PC-3 (cell line): Measurements from ENCODE around the gene SLITRK3. TPM values are rescaled to one million over a fixed set of nuclear protein-coding genes. Genes with fewer than 3 reads are reported as not detected.

Experiments used
- ATAC-seq: fragments of 200-7000 bp; cut with Tn5 transposase; 2 replicates; pipeline ENCODE4 v1.9.1; 2020; ENCODE audit warnings: mild to moderate bottlenecking, moderate library complexity
- BruUV-seq: library from RNA; stranded (reverse); fragments of 400-500 nt; replicated peaks from 2 replicates; lab custom pipeline; 2021; lab: Mats Ljungman, UMichigan
- CTCF ChIA-PET: fragments of 300-600 bp; sonication (Branson Sonifier 250); formaldehyde crosslinking; loops from one replicate; lab custom pipeline; 2022; ENCODE audit warnings: antibody characterized with exemption; lab: Charles Lee
- POLR2A ChIA-PET: fragments of 300-600 bp; sonication (Branson Sonifier 250); formaldehyde crosslinking; loops from one replicate; lab custom pipeline; 2022; ENCODE audit warnings: antibody characterized with exemption; ENCODE audit not compliant: unreplicated experiment; lab: Charles Lee
- DNase-seq: peaks from one replicate; pipeline ENCODE4 v3.0.0-alpha.2; 2015
- H2AFZ ChIP-seq: fragments of 300-600 bp; sonication (generic); 2 replicates; pipeline ENCODE4 v1.6.0; 2016; ENCODE audit warnings: antibody characterized with exemption, low read length
- H3F3A ChIP-seq: fragments of 300-600 bp; sonication (generic); one replicate; pipeline ENCODE4 v1.6.0; 2017; ENCODE audit warnings: antibody characterized with exemption, low read length, control low read depth, mild to moderate bottlenecking; ENCODE audit not compliant: unreplicated experiment
- H3K27ac ChIP-seq: fragments of 300-600 bp; sonication (generic); 2 replicates; pipeline ENCODE4 v1.5.1; 2016; ENCODE audit warnings: mild to moderate bottlenecking, low read length
- H3K27me3 ChIP-seq: fragments of 300-600 bp; sonication (generic); 2 replicates; pipeline ENCODE4 v1.6.1; 2016; ENCODE audit warnings: low read length, mixed read lengths
- H3K36me3 ChIP-seq: fragments of 300-600 bp; sonication (generic); 2 replicates; pipeline ENCODE4 v1.6.1; 2016; ENCODE audit warnings: low read depth, mixed run types, low read length, mixed read lengths
- H3K4me1 ChIP-seq: fragments of 300-600 bp; sonication (generic); 2 replicates; pipeline ENCODE4 v1.5.1; 2016; ENCODE audit warnings: low read length; ENCODE audit not compliant: insufficient read depth
- H3K4me2 ChIP-seq: fragments of 300-600 bp; sonication (generic); 2 replicates; pipeline ENCODE4 v1.6.0; 2016; ENCODE audit warnings: low read length
- H3K4me3 ChIP-seq: fragments of 300-600 bp; sonication (generic); 2 replicates; pipeline ENCODE4 v1.5.1; 2016; ENCODE audit warnings: mild to moderate bottlenecking, low read length, mixed read lengths
- H3K79me2 ChIP-seq: fragments of 300-600 bp; sonication (generic); 2 replicates; pipeline ENCODE4 v1.6.1; 2017; ENCODE audit warnings: low read length, mixed read lengths
- H3K9ac ChIP-seq: fragments of 300-600 bp; sonication (generic); 2 replicates; pipeline ENCODE4 v1.6.0; 2016; ENCODE audit warnings: mild to moderate bottlenecking, low read length
- H3K9me2 ChIP-seq: fragments of 300-600 bp; sonication (generic); replicated peaks from 2 replicates; pipeline ENCODE4 v1.6.1; 2016; ENCODE audit warnings: mixed run types, low read length, mixed read lengths
- H3K9me3 ChIP-seq: fragments of 300-600 bp; sonication (generic); 2 replicates; pipeline ENCODE4 v1.6.1; 2016; ENCODE audit warnings: low read length, mixed read lengths
- H4K20me1 ChIP-seq: fragments of 300-600 bp; sonication (generic); 2 replicates; pipeline ENCODE4 v1.6.1; 2016; ENCODE audit warnings: low read length, mixed read lengths
- CTCF ChIP-seq: fragments of 300-600 bp; sonication (generic); conservative IDR thresholded peaks from 2 replicates; pipeline ENCODE4 v1.5.1; 2017; ENCODE audit warnings: antibody characterized with exemption, low read depth, mild to moderate bottlenecking, low read length
- EZH2 ChIP-seq: fragments of 300-600 bp; sonication (generic); IDR thresholded peaks from one replicate; pipeline ENCODE4 v1.6.1; 2017; ENCODE audit warnings: antibody characterized with exemption, mild to moderate bottlenecking, low read length; ENCODE audit not compliant: unreplicated experiment
- EZH2phosphoT487 ChIP-seq: fragments of 300-600 bp; sonication (generic); IDR thresholded peaks from 2 replicates; pipeline ENCODE4 v1.6.1; 2018; ENCODE audit warnings: mild to moderate bottlenecking, antibody characterized with exemption, low read length, borderline replicate concordance
- intact Hi-C: fragments of 100-400 bp; cut with micrococcal nuclease; formaldehyde crosslinking; loops from 2 replicates; pipeline ENCODE4 v1.9.0; 2023
- total RNA-seq: library from RNA; depleted of rRNA; stranded (reverse); fragments of >200 nt; gene quantifications from 2 replicates; pipeline ENCODE4 v1.2.3, GENCODE V29; 2014

Gene SLITRK3
- total RNA-seq, 1 experiment from 2014 or later, result not detected

- CTCF ChIA-PET, result no interaction called here
- DNase-seq (no peak), ATAC-seq (no peak)
- intact Hi-C loops, result no loop called here
- Histone ChIP-seq H3K27me3 (peaks cover 46% of the 10 kb centered on the region), H4K20me1 (no peaks in the 10 kb centered on the region), H3K27ac (no peak overlapping the region), H3K4me1 (no peaks in the 10 kb centered on the region), H3K9ac (no peak overlapping the region), H3K9me2 (no peaks in the 10 kb centered on the region), H3K79me2 (no peaks in the 10 kb centered on the region), H2AFZ (no peak overlapping the region), H3K4me2 (no peak overlapping the region), H3F3A (no peaks in the 10 kb centered on the region), H3K9me3 (no peaks in the 10 kb centered on the region), H3K4me3 (no peak overlapping the region), H3K36me3 (no peaks in the 10 kb centered on the region)
- BruUV-seq, result no TSS peak
- no peak for TF ChIP-seq EZH2
- TF ChIP-seq CTCF, result no peak
- no peak for TF ChIP-seq EZH2phosphoT487
- POLR2A ChIA-PET, result interaction anchor here (0.7 kb wide), 1 partner anchor 12 kb away, joined by 3 read pairs; no protein-coding TSS in a partner anchor
Measured at GRCh38 chr3:165194511-165195240, 1.5 kb downstream of the SLITRK3 start.

- POLR2A ChIA-PET, result no interaction called here
- TF ChIP-seq EZH2phosphoT487 (no peak), EZH2 (no peak), CTCF (no peak)
- Histone ChIP-seq H3K4me1 (no peaks in the 10 kb centered on the region), H2AFZ (no peak overlapping the region), H3K4me2 (no peak overlapping the region), H3K36me3 (no peaks in the 10 kb centered on the region), H3F3A (no peaks in the 10 kb centered on the region), H3K79me2 (no peaks in the 10 kb centered on the region), H3K9me3 (no peaks in the 10 kb centered on the region), H4K20me1 (no peaks in the 10 kb centered on the region), H3K27ac (no peak overlapping the region), H3K9me2 (no peaks in the 10 kb centered on the region), H3K4me3 (no peak overlapping the region), H3K27me3 (peaks cover 46% of the 10 kb centered on the region), H3K9ac (no peak overlapping the region)
- no peak for ATAC-seq
- CTCF ChIA-PET, result no interaction called here
- no TSS peak for BruUV-seq
- no peak for DNase-seq
- intact Hi-C loops, result no loop called here
Measured at GRCh38 chr3:165193366-165194254, 2.6 kb downstream of the SLITRK3 start.
